SU-DHL-6 (cell line): ENCODE results near the gene PPP1R12B.

ENCODE experiments used
- H2AFZ ChIP-seq: fragments of 200-600 bp; sonication (generic); 2 replicates; pipeline ENCODE4 v1.6.1; 2014; ENCODE audit warnings: low read depth, mild to moderate bottlenecking, moderate library complexity, mixed read lengths, antibody characterized with exemption, low read length; ENCODE audit not compliant: severe bottlenecking
- H3F3A ChIP-seq: fragments of 200-600 bp; shearing (Covaris generic); 2 replicates; pipeline ENCODE4 v1.6.0; 2016; ENCODE audit warnings: antibody characterized with exemption, mild to moderate bottlenecking; ENCODE audit not compliant: insufficient read depth
- H3K27ac ChIP-seq: fragments of 200-600 bp; sonication (generic); 2 replicates; pipeline ENCODE4 v1.5.1; 2016; ENCODE audit warnings: low read depth, mild to moderate bottlenecking, low read length, moderate library complexity, mixed read lengths
- H3K27me3 ChIP-seq: fragments of 200-600 bp; sonication (generic), shearing (Covaris generic); 2 replicates; pipeline ENCODE4 v1.6.0; 2014; ENCODE audit warnings: mild to moderate bottlenecking, low read length
- H3K36me3 ChIP-seq: fragments of 200-600 bp; sonication (generic); 2 replicates; pipeline ENCODE4 v1.6.1; 2014; ENCODE audit warnings: mild to moderate bottlenecking, low read length, mixed read lengths
- H3K4me2 ChIP-seq: fragments of 300-600, 200-600 bp; shearing (Covaris generic), sonication (generic); 2 replicates; pipeline ENCODE4 v1.6.0; 2014; ENCODE audit warnings: low read length, low read depth, mild to moderate bottlenecking; ENCODE audit not compliant: poor library complexity, severe bottlenecking
- H3K4me3 ChIP-seq: fragments of 200-600 bp; sonication (generic); 2 replicates; pipeline ENCODE4 v1.5.1; 2014; ENCODE audit warnings: antibody characterized with exemption, low read length, mild to moderate bottlenecking, mixed read lengths; ENCODE audit not compliant: insufficient read depth, poor library complexity, severe bottlenecking
- H3K79me2 ChIP-seq: fragments of 200-600 bp; sonication (generic); 2 replicates; pipeline ENCODE4 v1.6.1; 2014; ENCODE audit warnings: mild to moderate bottlenecking, low read length, moderate library complexity; ENCODE audit not compliant: insufficient read depth
- H3K9ac ChIP-seq: fragments of 200-600 bp; sonication (generic); 2 replicates; pipeline ENCODE4 v1.7.0; 2014; ENCODE audit warnings: mild to moderate bottlenecking, low read length
- H3K9me2 ChIP-seq: fragments of 200-600 bp; sonication (generic); replicated peaks from 2 replicates; pipeline ENCODE4 v1.6.1; 2014; ENCODE audit warnings: low read length; ENCODE audit not compliant: insufficient read depth
- H3K9me3 ChIP-seq: fragments of 200-600 bp; sonication (generic); 2 replicates; pipeline ENCODE4 v1.6.1; 2014; ENCODE audit warnings: low read length, mixed read lengths; ENCODE audit not compliant: insufficient read depth
- H4K20me1 ChIP-seq: fragments of 200-600 bp; sonication (generic); 2 replicates; pipeline ENCODE4 v1.6.1; 2014; ENCODE audit warnings: low read depth, mild to moderate bottlenecking, antibody characterized with exemption, low read length, moderate library complexity, mixed read lengths
- CTCF ChIP-seq: fragments of 200-600 bp; sonication (generic); IDR thresholded peaks from one replicate; pipeline ENCODE4 v1.5.1; 2017; ENCODE audit warnings: antibody characterized with exemption, mild to moderate bottlenecking, low read length, moderate library complexity; ENCODE audit not compliant: insufficient read depth, poor library complexity, severe bottlenecking
- EZH2phosphoT487 ChIP-seq: fragments of 200-600 bp; sonication (generic), shearing (Covaris generic); conservative IDR thresholded peaks from 2 replicates; pipeline ENCODE4 v1.6.1; 2018; ENCODE audit warnings: mild to moderate bottlenecking, antibody characterized with exemption, low read length, moderate library complexity, mixed read lengths

The PPP1R12B gene

GRCh38 chr1:202361224-202361623, 12.7 kb downstream of the PPP1R12B start:
- H3F3A ChIP-seq = no peaks in the 10 kb centered on the region
- H3K4me2 ChIP-seq = no peak overlapping the region
- no peak overlapping the region for H2AFZ ChIP-seq
- no peak for TF ChIP-seq EZH2phosphoT487
- TF ChIP-seq CTCF = no peak
- H4K20me1 ChIP-seq = peaks cover 4% of the 10 kb centered on the region; the same call in 1 of the 2 replicates
- no peak overlapping the region for H3K4me3 ChIP-seq
- H3K9me2 ChIP-seq = no peaks in the 10 kb centered on the region
- H3K27me3 ChIP-seq = no peaks in the 10 kb centered on the region
- H3K9me3 ChIP-seq = no peaks in the 10 kb centered on the region
- no peak overlapping the region for H3K27ac ChIP-seq
- H3K9ac ChIP-seq = no peak overlapping the region
- peaks cover 7% of the 10 kb centered on the region for H3K79me2 ChIP-seq
- no peaks in the 10 kb centered on the region for H3K36me3 ChIP-seq

GRCh38 chr1:202361701-202362100, 13.2 kb downstream of the PPP1R12B start:
- TF ChIP-seq EZH2phosphoT487 (no peak), CTCF (no peak)
- no peak overlapping the region for H3K9ac ChIP-seq
- H3K27ac ChIP-seq = no peak overlapping the region
- H3K27me3 ChIP-seq = no peaks in the 10 kb centered on the region
- peaks cover 7% of the 10 kb centered on the region for H3K79me2 ChIP-seq
- H3F3A ChIP-seq = no peaks in the 10 kb centered on the region
- H3K9me3 ChIP-seq = no peaks in the 10 kb centered on the region
- H3K9me2 ChIP-seq = no peaks in the 10 kb centered on the region
- no peak overlapping the region for H2AFZ ChIP-seq
- H4K20me1 ChIP-seq = peaks cover 4% of the 10 kb centered on the region; the same call in 1 of the 2 replicates
- H3K36me3 ChIP-seq = no peaks in the 10 kb centered on the region
- H3K4me2 ChIP-seq = no peak overlapping the region
- H3K4me3 ChIP-seq = no peak overlapping the region

- Histone ChIP-seq H3K27me3 (no peaks in the 10 kb centered on the region), H2AFZ (no peak overlapping the region), H3K36me3 (no peaks in the 10 kb centered on the region), H3K9me2 (no peaks in the 10 kb centered on the region), H3K4me3 (no peak overlapping the region), H3K4me2 (no peak overlapping the region), H3K79me2 (peaks cover 7% of the 10 kb centered on the region), H3K9ac (no peak overlapping the region), H3K27ac (no peak overlapping the region), H3K9me3 (no peaks in the 10 kb centered on the region), H3F3A (no peaks in the 10 kb centered on the region), H4K20me1 (peaks cover 4% of the 10 kb centered on the region; the same call in 1 of the 2 replicates)
- TF ChIP-seq EZH2phosphoT487 = no peak
- no peak for TF ChIP-seq CTCF
These were observed 13.7 kb downstream of the PPP1R12B start for GRCh38 chr1:202362212-202362611.
